ENCODE data around the gene RNU7-1. TPM values are rescaled to one million over a fixed set of nuclear protein-coding genes. Genes with fewer than 3 reads are reported as not detected.

The RNU7-1 gene
- total RNA-seq, 1 donor = not detected

GRCh38 chr12:6968426-6968825 lies 24.8 kb downstream of the RNU7-1 start:
- Histone ChIP-seq H3K36me3 (ENCODE audit: insufficient read depth, low read length) (peaks cover 46% of the 10 kb centered on the region), H3K4me1 (ENCODE audit: insufficient read depth, low read length) (peaks cover 16% of the 10 kb centered on the region), H3K79me2 (ENCODE audit: insufficient read depth, low read length) (peaks cover 59% of the 10 kb centered on the region), H3K27ac (ENCODE audit: low read depth, low read length) (peak overlapping the region; percentile 2), H3K9me3 (ENCODE audit: low read depth, low read length) (no peaks in the 10 kb centered on the region), H3K27me3 (ENCODE audit: insufficient read depth, low read length) (no peaks in the 10 kb centered on the region), H2AFZ (ENCODE audit: low read length) (no peak overlapping the region), H4K20me1 (ENCODE audit: insufficient read depth, low read length) (peaks cover 4% of the 10 kb centered on the region), H3K4me3 (ENCODE audit: insufficient read depth, low read length) (no peak overlapping the region), H3K4me2 (ENCODE audit: insufficient read depth, low read length) (peak overlapping the region; percentile 94)
- DNase-seq (ENCODE audit: insufficient read length, low spot score, missing footprints) = no peak
- TF ChIP-seq CTCF (IDR thresholded peaks at IDR 0.05; ENCODE audit: extremely low read depth, low read depth, low read length) = no peak

GRCh38 chr12:6970096-6970527 lies 26.5 kb downstream of the RNU7-1 start:
- TF ChIP-seq CTCF (IDR thresholded peaks at IDR 0.05; ENCODE audit: extremely low read depth, low read depth, low read length) = no peak
- no peaks in the 10 kb centered on the region for H3K9me3 ChIP-seq (ENCODE audit: low read depth, low read length)
- peaks cover 54% of the 10 kb centered on the region for H3K36me3 ChIP-seq (ENCODE audit: insufficient read depth, low read length)
- peak overlapping the region; percentile 100 for H3K4me3 ChIP-seq (ENCODE audit: insufficient read depth, low read length)
- peaks cover 4% of the 10 kb centered on the region for H4K20me1 ChIP-seq (ENCODE audit: insufficient read depth, low read length)
- peaks cover 16% of the 10 kb centered on the region for H3K4me1 ChIP-seq (ENCODE audit: insufficient read depth, low read length)
- H3K4me2 ChIP-seq (ENCODE audit: insufficient read depth, low read length) = peak overlapping the region; percentile 94
- no peak for DNase-seq (ENCODE audit: insufficient read length, low spot score, missing footprints)
- no peaks in the 10 kb centered on the region for H3K27me3 ChIP-seq (ENCODE audit: insufficient read depth, low read length)
- peak overlapping the region; percentile 82 for H2AFZ ChIP-seq (ENCODE audit: low read length)
- H3K79me2 ChIP-seq (ENCODE audit: insufficient read depth, low read length) = peaks cover 59% of the 10 kb centered on the region
- H3K27ac ChIP-seq (ENCODE audit: low read depth, low read length) = peak overlapping the region; percentile 96

- no peaks in the 10 kb centered on the region for H3K27me3 ChIP-seq (ENCODE audit: insufficient read depth, low read length)
- no peaks in the 10 kb centered on the region for H4K20me1 ChIP-seq (ENCODE audit: insufficient read depth, low read length)
- H2AFZ ChIP-seq (ENCODE audit: low read length) = no peak overlapping the region
- H3K27ac ChIP-seq (ENCODE audit: low read depth, low read length) = no peak overlapping the region
- no peak for DNase-seq (ENCODE audit: insufficient read length, low spot score, missing footprints)
- H3K79me2 ChIP-seq (ENCODE audit: insufficient read depth, low read length) = peaks cover 36% of the 10 kb centered on the region
- H3K9me3 ChIP-seq (ENCODE audit: low read depth, low read length) = no peaks in the 10 kb centered on the region
- peaks cover 10% of the 10 kb centered on the region for H3K4me1 ChIP-seq (ENCODE audit: insufficient read depth, low read length)
- TF ChIP-seq CTCF (IDR thresholded peaks at IDR 0.05; ENCODE audit: extremely low read depth, low read depth, low read length) = no peak
- peaks cover 48% of the 10 kb centered on the region for H3K36me3 ChIP-seq (ENCODE audit: insufficient read depth, low read length)
- no peak overlapping the region for H3K4me3 ChIP-seq (ENCODE audit: insufficient read depth, low read length)
- no peak overlapping the region for H3K4me2 ChIP-seq (ENCODE audit: insufficient read depth, low read length)
Measured at GRCh38 chr12:6974180-6974579, 30.6 kb downstream of the RNU7-1 start.

- no peak for TF ChIP-seq CTCF (IDR thresholded peaks at IDR 0.05; ENCODE audit: extremely low read depth, low read depth, low read length)
- Histone ChIP-seq H3K36me3 (ENCODE audit: insufficient read depth, low read length) (peaks cover 50% of the 10 kb centered on the region), H3K4me3 (ENCODE audit: insufficient read depth, low read length) (no peak overlapping the region), H3K27ac (ENCODE audit: low read depth, low read length) (no peak overlapping the region), H3K4me2 (ENCODE audit: insufficient read depth, low read length) (no peak overlapping the region), H3K9me3 (ENCODE audit: low read depth, low read length) (no peaks in the 10 kb centered on the region), H3K79me2 (ENCODE audit: insufficient read depth, low read length) (peaks cover 24% of the 10 kb centered on the region), H3K4me1 (ENCODE audit: insufficient read depth, low read length) (peaks cover 6% of the 10 kb centered on the region), H2AFZ (ENCODE audit: low read length) (no peak overlapping the region), H4K20me1 (ENCODE audit: insufficient read depth, low read length) (no peaks in the 10 kb centered on the region), H3K27me3 (ENCODE audit: insufficient read depth, low read length) (no peaks in the 10 kb centered on the region)
- DNase-seq (ENCODE audit: insufficient read length, low spot score, missing footprints) = no peak
Measured at GRCh38 chr12:6975297-6976032, 31.8 kb downstream of the RNU7-1 start.

All from osteoblast (primary cell).